Nephron progenitor cell (in vitro differentiated cells): ENCODE results near the gene MKKS.

Experiments
- DNase-seq: peaks from one replicate; pipeline ENCODE4 v3.0.0; 2021
- H3K27ac Mint-ChIP-seq: 2 replicates; pipeline ENCODE4 v1.8.0; 2021; ENCODE audit warnings: mild to moderate bottlenecking, moderate library complexity, mixed read lengths
- H3K27me3 Mint-ChIP-seq: 2 replicates; pipeline ENCODE4 v1.8.0; 2021; ENCODE audit warnings: mild to moderate bottlenecking, low read depth, mixed read lengths; ENCODE audit not compliant: poor library complexity
- H3K36me3 Mint-ChIP-seq: 2 replicates; pipeline ENCODE4 v1.8.0; 2021; ENCODE audit warnings: low read depth, mixed read lengths
- H3K4me1 Mint-ChIP-seq: 2 replicates; pipeline ENCODE4 v1.8.0; 2021; ENCODE audit warnings: mixed read lengths
- H3K4me3 Mint-ChIP-seq: 2 replicates; pipeline ENCODE4 v1.8.0; 2021; ENCODE audit warnings: mild to moderate bottlenecking, moderate library complexity, mixed read lengths
- H3K9me3 Mint-ChIP-seq: 2 replicates; pipeline ENCODE4 v1.8.0; 2021; ENCODE audit warnings: mild to moderate bottlenecking, moderate library complexity, mixed read lengths
- CTCF ChIP-seq: fragments of 200-600 bp; sonication (generic); IDR thresholded peaks from 2 replicates; pipeline ENCODE4 v1.5.0; 2021; ENCODE audit warnings: antibody characterized with exemption

Gene MKKS

GRCh38 chr20:10462516-10462915, 28.5 kb upstream of the MKKS start:
- Mint-ChIP-seq H3K4me3 (no peak overlapping the region), H3K9me3 (peaks cover 40% of the 10 kb centered on the region), H3K36me3 (peaks cover 63% of the 10 kb centered on the region), H3K27ac (no peak overlapping the region), H3K27me3 (no peaks in the 10 kb centered on the region), H3K4me1 (peaks cover 20% of the 10 kb centered on the region)
- no peak for TF ChIP-seq CTCF
- no peak for DNase-seq

- H3K27ac Mint-ChIP-seq: no peak overlapping the region
- peaks cover 73% of the 10 kb centered on the region for H3K36me3 Mint-ChIP-seq
- no peaks in the 10 kb centered on the region for H3K27me3 Mint-ChIP-seq
- TF ChIP-seq CTCF: no peak
- DNase-seq: no peak
- peaks cover 49% of the 10 kb centered on the region for H3K9me3 Mint-ChIP-seq
- no peak overlapping the region for H3K4me3 Mint-ChIP-seq
- H3K4me1 Mint-ChIP-seq: peaks cover 10% of the 10 kb centered on the region
Measured at GRCh38 chr20:10461495-10461894, 27.5 kb upstream of the MKKS start.

- no peak for DNase-seq
- Mint-ChIP-seq H3K4me1 (no peaks in the 10 kb centered on the region), H3K9me3 (peaks cover 24% of the 10 kb centered on the region), H3K27me3 (no peaks in the 10 kb centered on the region), H3K36me3 (peaks cover 33% of the 10 kb centered on the region), H3K27ac (no peak overlapping the region), H3K4me3 (no peak overlapping the region)
- TF ChIP-seq CTCF: no peak
Measured at GRCh38 chr20:10454151-10454750, 20.2 kb upstream of the MKKS start.

GRCh38 chr20:10453241-10453640, 19.2 kb upstream of the MKKS start:
- no peak for TF ChIP-seq CTCF
- DNase-seq: no peak
- H3K27ac Mint-ChIP-seq: no peak overlapping the region
- peaks cover 14% of the 10 kb centered on the region for H3K9me3 Mint-ChIP-seq
- no peaks in the 10 kb centered on the region for H3K4me1 Mint-ChIP-seq
- peaks cover 23% of the 10 kb centered on the region for H3K36me3 Mint-ChIP-seq
- H3K4me3 Mint-ChIP-seq: no peak overlapping the region
- H3K27me3 Mint-ChIP-seq: no peaks in the 10 kb centered on the region

- no peak overlapping the region for H3K4me3 Mint-ChIP-seq
- no peak for DNase-seq
- H3K9me3 Mint-ChIP-seq: no peaks in the 10 kb centered on the region
- no peaks in the 10 kb centered on the region for H3K27me3 Mint-ChIP-seq
- H3K36me3 Mint-ChIP-seq: peaks cover 7% of the 10 kb centered on the region
- no peak for TF ChIP-seq CTCF
- no peak overlapping the region for H3K27ac Mint-ChIP-seq
- H3K4me1 Mint-ChIP-seq: no peaks in the 10 kb centered on the region
Measured at GRCh38 chr20:10449270-10449669, 15.2 kb upstream of the MKKS start.

- Mint-ChIP-seq H3K27me3 (no peaks in the 10 kb centered on the region), H3K27ac (no peak overlapping the region), H3K36me3 (peaks cover 7% of the 10 kb centered on the region), H3K4me1 (no peaks in the 10 kb centered on the region), H3K9me3 (no peaks in the 10 kb centered on the region), H3K4me3 (no peak overlapping the region)
- TF ChIP-seq CTCF: no peak
- no peak for DNase-seq
Measured at GRCh38 chr20:10448270-10449156, 14.5 kb upstream of the MKKS start.
